ENCODE results near the gene MRPL1.

DNA sequence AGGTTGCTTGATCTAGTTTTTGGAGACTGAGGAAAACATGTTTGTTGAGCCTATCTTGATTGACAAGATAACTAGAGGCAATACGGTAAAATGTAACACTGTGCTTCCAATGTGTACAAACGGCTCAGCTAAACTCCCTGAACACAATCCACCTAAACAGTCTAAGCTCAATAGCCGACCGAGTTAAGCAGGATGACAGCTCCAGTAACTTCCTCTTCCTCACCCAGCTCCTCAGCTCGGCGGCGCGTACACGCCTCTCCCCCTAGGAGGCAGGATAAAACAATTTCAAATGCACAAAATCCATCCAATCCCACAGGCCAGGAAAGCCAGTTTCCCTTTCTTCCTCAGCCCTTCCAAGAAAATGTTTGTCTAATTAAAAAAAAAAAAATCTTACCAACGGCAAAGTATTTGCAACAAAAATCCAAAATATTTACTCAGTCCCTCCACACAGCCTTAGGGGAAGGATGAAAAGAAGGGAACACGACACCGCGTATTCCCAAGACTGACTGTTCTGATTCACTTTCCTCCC, 44.5 kb upstream of the MRPL1 start:
- TF ChIP-seq CTCF (IDR thresholded peaks at IDR 0.05) (peak in 5 of 6 experiments; percentile 33 to 72 (median 57)), POLR2A (IDR thresholded peaks at IDR 0.05) (no peak)

Data from thyroid gland (tissue), 4 donors.